GM12801 (cell line): Measurements from ENCODE around the gene CDK2AP2.

Experiments
- TF ChIP-seq, protein P1 (sequence below): IDR thresholded peaks from one replicate; pipeline ENCODE4 v1.5.1; 2011; ENCODE audit warnings: control low read depth; ENCODE audit not compliant: insufficient read length; ENCODE audit errors: extremely low read depth

CDK2AP2 gene

DNA sequence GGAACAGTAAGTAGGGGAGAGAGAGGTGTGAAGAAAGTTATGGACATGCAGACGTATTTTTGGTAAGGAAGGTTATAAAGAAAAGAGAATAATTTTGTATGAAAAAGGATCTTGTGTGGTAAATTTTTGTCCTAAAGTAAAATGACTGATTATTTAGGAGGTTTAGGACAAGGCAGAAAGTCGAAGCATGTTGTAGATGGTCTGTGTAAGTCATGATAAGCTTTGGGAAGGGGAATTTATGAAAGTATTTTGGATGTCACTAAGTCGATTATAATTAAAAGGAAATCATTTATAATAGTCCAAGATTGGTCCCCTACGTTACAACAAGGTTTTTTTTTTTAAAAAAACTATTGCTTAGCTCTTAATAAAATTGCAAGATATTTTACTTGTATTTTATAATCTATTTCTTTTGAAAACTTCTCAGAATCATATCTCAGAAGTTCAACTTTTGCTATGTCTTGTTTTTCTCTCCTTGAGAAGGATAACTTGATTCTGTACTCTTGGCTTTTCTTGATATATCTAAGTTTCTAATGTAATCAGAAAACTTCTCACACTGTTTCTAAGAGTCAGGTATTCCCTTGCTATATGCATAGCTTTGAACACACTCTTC lies 26.2 kb upstream of the CDK2AP2 start:
- TF ChIP-seq, protein P1, sequence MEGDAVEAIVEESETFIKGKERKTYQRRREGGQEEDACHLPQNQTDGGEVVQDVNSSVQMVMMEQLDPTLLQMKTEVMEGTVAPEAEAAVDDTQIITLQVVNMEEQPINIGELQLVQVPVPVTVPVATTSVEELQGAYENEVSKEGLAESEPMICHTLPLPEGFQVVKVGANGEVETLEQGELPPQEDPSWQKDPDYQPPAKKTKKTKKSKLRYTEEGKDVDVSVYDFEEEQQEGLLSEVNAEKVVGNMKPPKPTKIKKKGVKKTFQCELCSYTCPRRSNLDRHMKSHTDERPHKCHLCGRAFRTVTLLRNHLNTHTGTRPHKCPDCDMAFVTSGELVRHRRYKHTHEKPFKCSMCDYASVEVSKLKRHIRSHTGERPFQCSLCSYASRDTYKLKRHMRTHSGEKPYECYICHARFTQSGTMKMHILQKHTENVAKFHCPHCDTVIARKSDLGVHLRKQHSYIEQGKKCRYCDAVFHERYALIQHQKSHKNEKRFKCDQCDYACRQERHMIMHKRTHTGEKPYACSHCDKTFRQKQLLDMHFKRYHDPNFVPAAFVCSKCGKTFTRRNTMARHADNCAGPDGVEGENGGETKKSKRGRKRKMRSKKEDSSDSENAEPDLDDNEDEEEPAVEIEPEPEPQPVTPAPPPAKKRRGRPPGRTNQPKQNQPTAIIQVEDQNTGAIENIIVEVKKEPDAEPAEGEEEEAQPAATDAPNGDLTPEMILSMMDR = no peak

DNA sequence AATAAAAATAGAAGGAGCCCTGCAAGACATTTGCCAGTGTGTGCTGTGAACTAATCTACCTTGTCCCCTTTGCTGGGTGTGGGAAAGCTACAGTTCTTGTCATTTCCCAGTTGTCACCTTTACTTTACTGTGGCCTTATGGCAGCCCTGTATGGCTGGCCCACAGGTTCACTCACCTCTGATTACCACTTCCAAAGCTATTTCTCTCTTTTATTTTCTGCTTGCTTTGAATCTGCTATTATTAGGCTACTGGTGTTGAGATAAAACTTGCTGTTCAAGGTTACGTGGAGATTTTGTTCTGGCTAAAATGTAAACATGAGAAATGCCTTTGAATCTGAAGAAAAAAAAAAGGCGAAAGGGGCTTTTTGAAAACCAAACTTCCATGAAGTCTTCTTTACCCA lies 24.9 kb upstream of the CDK2AP2 start:
- TF ChIP-seq, protein P1 = no peak

DNA sequence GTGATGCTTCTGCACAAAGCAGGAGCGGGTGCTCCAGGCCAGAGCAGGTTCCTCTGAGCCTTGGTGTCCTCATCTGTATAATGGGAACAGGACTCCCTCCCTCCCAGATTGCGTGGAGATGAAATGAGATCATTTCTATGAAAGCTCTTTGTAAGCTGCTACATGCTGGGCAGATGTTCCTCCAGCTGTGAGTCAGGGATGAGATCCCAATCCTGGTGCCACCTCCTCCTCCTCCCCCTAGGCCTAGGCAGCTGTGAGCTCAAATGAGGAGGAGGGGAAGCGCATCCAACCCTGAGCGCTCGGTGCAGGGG lies 22.3 kb upstream of the CDK2AP2 start:
- TF ChIP-seq, protein P1 = no peak

DNA sequence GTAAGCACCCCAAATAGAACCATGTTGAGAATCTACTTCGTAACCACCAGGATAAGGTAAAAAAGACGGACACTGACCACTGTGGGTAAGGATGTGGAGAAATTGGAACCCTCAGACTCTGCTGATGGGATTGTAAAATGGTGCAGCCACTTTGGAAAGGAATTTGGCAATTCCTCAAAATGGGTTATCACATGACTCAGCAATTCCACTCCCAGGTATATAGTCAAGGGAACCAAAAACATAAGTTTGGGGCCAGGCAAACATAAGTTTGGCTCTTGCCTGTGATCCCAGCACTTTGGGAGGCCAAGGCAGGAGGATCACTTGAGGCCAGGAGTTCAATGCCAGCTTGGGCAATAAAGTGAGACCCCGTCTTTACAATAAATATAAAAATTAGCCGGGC lies 20.4 kb upstream of the CDK2AP2 start:
- TF ChIP-seq, protein P1 = no peak

DNA sequence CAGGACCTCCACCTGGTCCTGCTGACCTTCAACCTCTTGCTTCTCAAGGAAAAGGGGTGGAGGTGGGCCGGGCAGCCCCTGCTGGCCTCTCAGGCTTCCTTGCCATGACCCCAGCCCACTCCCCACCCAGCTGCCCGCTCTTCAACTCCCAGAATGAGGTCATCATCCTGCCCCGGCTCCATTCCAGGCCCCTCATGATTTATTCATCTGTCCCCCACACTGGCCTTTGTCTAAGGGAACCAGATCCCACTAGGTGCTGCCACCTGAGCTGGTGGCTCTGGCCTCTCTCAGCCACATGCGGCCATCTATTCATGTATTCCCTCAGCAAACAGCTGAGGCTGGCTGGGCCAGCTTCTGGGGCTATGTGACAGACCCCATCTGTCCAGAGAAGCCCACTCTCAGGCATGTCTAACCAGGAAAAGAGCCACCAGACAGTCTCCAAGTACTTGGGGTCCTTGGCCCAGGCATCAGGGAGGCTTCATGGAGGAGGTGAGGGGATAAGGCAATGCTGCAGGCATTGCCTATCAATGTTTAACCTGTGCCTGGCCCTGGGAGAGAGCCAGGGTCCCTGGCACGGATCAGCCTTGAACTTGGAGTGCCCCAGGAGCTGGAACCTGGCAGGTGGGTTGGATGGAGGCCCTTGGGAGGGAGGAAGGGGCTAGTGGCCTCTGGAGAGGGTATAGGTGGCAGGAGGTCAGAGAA lies 17.5 kb upstream of the CDK2AP2 start:
- TF ChIP-seq, protein P1 = no peak

DNA sequence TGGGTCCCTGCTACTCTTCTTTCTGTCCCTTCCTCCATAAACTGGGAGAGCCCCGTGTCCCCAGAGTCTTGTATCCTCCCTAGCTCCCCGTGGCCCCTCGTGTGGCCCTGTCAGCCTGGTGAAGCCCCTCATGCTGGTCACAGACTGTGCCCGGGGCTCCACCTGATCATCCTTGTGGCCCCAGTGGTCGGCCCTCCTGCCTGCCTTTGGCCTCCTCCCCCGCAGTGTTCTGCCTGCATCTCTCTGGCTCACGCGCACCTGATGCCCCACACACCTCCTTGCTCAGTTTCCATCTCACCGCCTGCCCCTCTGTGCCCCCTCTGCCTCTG lies 16.5 kb upstream of the CDK2AP2 start:
- TF ChIP-seq, protein P1 = no peak

DNA sequence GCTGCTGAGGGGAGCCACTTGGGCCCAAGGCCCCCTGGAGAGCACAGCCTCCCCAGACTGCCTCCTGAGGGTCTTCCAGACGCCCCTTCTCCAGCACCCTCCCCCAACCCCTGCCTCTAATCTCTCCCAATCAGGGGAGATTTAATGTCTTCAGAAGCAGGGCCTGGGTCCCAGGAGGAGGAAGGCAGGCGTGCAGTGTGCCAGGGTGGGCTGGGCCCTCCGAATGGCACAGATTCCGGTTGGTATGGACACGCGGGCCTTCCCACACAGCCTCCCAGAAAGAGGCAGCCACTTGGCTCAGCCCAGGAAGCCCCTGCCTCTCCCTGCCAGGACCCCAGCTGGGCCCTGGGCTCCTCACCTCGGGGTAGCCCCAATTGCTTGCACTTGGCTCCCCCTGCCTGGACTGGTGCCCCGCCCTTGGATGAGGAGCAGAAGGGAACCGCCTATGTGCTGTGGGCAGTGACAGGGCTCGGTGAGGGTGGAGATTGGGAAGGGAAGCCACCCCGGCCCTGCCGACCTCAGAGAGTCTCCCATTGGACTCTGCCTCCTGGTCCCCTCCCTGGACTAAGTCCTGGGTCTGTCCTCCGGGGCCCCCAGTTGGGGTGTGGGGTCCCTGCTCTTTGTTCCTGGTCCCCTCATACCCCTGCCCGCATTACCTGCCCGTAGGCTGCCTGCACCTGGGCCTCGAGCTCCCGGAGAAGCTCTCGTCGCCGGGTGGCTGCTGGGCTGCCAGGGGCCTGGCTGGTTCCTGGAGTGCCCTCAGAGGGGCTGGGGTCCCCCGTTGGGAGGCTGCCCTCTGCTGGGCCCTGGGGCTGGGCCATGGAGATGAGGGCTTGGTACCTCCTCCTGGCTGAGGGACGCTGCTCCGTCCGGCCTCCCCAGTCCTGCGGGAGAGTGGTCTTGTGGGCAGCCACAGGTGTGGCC lies 15.9 kb upstream of the CDK2AP2 start:
- TF ChIP-seq, protein P1 = no peak
